AG09319 (cell line): ENCODE measurements around the gene ORC1.

Experiments
- DNase-seq: peaks from one replicate; pipeline ENCODE4 v3.0.0-alpha.2; 2010; ENCODE audit warnings: low read depth; ENCODE audit errors: extremely low read depth
- TF ChIP-seq, protein P1 (sequence below): IDR thresholded peaks from 2 replicates; pipeline ENCODE4 v1.5.1; 2011; ENCODE audit warnings: low read depth, mild to moderate bottlenecking, inconsistent platforms, low read length, moderate library complexity

ORC1 gene

DNA sequence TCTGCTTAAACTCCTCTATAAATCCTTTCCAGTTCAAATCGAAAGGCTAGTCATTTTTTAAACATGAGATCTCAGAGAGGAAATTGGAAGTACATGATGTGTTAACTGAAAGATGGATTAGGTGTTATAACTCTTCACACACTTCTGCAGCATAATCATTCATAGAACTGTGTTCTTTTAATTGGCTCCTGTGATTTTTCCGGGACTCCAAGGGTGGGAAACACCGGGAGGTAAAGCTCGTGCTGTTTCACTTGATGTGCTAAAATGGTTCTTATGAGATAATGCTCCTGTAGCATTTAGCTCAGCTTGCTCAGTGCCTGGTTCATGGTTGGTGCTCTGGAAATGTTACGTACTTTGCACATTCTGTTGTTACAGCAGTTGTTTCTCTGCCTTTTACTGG is 78.4 kb downstream of the ORC1 start:
- TF ChIP-seq, protein P1, sequence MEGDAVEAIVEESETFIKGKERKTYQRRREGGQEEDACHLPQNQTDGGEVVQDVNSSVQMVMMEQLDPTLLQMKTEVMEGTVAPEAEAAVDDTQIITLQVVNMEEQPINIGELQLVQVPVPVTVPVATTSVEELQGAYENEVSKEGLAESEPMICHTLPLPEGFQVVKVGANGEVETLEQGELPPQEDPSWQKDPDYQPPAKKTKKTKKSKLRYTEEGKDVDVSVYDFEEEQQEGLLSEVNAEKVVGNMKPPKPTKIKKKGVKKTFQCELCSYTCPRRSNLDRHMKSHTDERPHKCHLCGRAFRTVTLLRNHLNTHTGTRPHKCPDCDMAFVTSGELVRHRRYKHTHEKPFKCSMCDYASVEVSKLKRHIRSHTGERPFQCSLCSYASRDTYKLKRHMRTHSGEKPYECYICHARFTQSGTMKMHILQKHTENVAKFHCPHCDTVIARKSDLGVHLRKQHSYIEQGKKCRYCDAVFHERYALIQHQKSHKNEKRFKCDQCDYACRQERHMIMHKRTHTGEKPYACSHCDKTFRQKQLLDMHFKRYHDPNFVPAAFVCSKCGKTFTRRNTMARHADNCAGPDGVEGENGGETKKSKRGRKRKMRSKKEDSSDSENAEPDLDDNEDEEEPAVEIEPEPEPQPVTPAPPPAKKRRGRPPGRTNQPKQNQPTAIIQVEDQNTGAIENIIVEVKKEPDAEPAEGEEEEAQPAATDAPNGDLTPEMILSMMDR = no peak
- no peak for DNase-seq

DNA sequence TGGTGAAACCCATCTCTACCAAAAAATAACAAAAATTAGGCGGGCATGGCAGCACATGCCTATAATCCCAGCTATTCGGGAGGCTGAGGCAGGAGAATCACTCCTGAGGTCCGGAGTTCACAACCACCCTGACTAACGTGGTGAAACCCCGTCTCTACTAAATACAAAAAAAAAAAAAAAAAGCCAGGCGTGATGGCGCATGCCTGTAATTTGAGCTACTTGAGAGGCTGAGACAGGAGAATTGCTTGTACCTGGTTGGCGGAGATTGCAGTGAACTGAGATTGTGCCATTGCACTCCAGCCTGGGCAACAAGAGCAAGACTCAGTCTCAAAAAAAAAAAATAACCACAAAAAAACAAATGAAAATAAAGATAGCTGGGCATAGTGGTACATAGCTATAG is 80.5 kb downstream of the ORC1 start:
- TF ChIP-seq, protein P1 = no peak
- no peak for DNase-seq
